GM12892 (cell line): ENCODE results near the gene EEF1AKMT4.

Experiments
- POLR2AphosphoS5 ChIP-seq: IDR thresholded peaks from 2 replicates; pipeline ENCODE4 v1.6.1; 2011; ENCODE audit warnings: low read depth, low read length, control low read depth
- TAF1 ChIP-seq: IDR thresholded peaks from 2 replicates; pipeline ENCODE4 v1.6.1; 2011; ENCODE audit warnings: low read depth, mild to moderate bottlenecking, control low read depth, low read length, borderline replicate concordance

DNA sequence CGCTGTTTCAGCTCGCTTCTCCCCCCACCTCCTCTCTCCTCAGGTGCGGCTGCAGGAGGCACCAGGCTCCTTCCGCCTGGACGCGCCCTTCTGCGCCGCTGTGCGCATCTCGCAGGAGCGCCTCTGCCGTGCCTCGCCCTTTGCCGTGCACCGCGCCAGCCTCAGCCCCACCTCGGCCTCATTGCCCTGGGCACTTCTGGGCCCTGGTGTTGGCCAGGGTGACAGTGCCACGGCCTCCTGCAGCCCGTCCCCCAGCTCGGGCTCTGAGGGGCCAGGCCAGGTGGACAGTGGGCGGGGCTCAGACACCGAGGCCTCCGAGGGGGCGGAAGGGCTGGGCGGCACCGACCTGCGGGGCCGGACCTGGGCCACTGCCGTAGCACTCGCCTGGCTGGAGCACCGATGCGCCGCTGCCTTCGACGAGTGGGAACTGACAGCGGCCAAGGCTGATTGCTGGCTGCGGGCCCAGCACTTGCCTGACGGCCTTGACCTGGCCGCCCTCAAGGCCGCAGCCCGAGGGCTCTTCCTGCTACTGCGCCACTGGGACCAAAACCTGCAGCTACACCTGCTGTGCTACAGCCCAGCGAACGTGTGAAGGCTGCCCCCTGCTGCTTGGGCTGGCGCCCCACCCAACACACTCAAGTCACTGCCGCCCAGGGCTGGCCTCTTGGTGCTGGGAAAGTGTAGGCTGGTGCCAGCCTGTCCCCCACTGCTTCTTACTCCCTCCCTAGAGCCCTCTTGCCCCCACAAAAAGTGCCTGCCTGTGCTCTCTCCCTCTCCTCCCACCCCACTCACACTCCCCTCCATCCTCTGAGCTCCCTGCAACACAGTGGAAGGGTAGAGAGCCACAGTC lies 7.8 kb upstream of the EEF1AKMT4 start:
- TF ChIP-seq POLR2AphosphoS5 (no peak), TAF1 (no peak)
